Left lobe of liver (tissue), 2 donors: Measurements from ENCODE around the gene CELSR3. TPM values are rescaled to one million over a fixed set of nuclear protein-coding genes. Genes with fewer than 3 reads are reported as not detected.
A peak's percentile ranks its signal among the peaks of the same experiment; 100 is the strongest.

Source experiments
- ATAC-seq: fragments of 200-7000 bp; cut with Tn5 transposase; one replicate; pipeline ENCODE4 v1.9.1; 2020; ENCODE audit warnings: mild to moderate bottlenecking, moderate library complexity
- DNase-seq: peaks from one replicate; pipeline ENCODE4 v3.0.0-alpha.2; 2020; ENCODE audit warnings: low spot score
- total RNA-seq: library from RNA; stranded (reverse); gene quantifications from one replicate; pipeline ENCODE4 v1.2.1, GENCODE V29; 2021
- donor health status: DM: no; HTN: no; CAD: no; lungs with moderate emphysema.
- donor health status: DM: no; HTN: yes; CAD: no.

CELSR3 gene
- total RNA-seq, 1 donor from 2014 or later, result 0.45 TPM

- DNase-seq (peak; percentile 95), ATAC-seq (peak; percentile 98)
Measured at GRCh38 chr3:48609088-48610005, 53.3 kb downstream of the CELSR3 start, which contains the start of gene UQCRC1. UQCRC1 (minus strand) TSS chr3:48609646; CDS start chr3:48609620, 26 bp downstream.

DNA sequence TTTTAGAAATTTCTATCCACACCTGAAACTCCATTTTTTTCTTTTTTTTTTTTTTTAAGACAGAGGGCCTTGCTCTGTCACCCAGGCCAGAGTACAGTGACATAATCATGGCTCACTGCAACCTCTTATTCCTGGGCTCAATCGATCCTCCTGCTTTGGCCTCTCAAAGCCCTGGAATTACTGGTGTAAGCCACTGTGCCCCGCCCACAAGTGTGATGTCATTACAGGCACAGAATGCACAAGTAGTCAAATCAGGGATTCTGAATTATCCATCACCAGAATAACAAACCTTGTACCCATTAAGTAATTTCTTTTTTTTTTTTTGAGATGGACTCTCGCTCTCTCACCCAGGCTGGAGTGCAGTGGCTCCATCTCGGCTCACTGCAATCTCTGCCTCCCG lies 55.2 kb downstream of the CELSR3 start:
- ATAC-seq, result no peak
- no peak for DNase-seq

GRCh38 chr3:48601622-48601994 lies 61.1 kb downstream of the CELSR3 start:
- DNase-seq, result no peak
- no peak for ATAC-seq

GRCh38 chr3:48600711-48601621 lies 61.7 kb downstream of the CELSR3 start:
- ATAC-seq (no peak), DNase-seq (no peak)

DNA sequence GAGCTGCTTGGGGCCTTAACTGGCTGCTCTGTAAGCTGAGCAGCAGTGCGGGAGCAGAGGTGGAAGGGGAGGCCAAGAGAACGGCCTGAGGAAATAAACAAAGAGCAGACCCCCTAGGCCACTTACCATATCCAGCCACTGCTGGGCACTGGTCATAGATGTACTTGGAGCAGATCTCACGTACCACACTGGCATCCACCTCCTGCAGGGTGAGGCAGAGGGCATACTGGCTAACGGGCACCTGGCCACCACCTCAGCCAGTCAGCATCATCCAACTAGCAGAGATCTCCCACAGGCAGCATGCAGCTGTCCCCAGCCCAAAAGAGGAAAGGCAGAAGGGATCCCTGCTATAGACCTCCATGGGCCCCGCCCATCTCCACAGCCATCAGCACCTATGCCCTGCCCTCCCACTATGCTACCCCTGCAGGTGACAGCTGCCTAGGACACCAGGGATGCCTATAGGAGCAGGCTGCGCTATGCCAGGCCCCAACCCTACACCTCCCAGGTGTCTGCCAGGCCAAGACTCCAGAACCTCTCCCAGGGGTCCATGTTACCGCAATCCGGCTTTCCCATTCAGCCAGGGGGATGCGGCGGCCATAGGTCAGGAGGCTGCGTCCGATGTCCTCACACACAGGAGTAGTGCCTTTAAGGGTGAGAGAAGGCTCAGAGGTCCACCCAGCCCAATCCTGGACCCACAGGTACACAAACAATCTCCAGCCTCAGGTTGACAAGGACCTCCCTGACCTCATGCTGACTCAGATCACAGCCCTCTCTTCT lies 63.0 kb downstream of the CELSR3 start:
- DNase-seq, result no peak
- no peak for ATAC-seq

DNA sequence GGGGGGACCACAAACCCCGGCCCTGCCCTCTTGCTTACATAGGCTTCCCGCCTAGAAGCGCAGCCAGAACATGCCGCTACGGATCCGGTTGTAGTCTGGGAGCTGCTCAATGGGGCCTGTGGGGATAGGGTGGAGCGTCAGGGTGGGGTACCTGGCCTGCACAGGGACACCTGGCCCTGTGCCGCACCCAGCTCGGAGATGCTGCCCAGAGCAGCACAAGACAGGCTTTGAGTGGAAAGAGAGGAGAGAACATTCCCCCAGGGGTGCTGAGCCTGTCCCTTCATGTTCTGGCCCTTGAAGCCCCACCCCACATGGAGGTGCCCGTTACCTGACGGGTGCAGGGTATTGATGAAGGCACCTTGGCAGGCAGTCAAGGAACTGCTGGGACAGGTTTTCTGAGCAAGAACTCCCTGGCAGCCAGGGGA lies 63.6 kb downstream of the CELSR3 start:
- DNase-seq (no peak), ATAC-seq (no peak)

GRCh38 chr3:48598323-48599076 lies 64.2 kb downstream of the CELSR3 start:
- no peak for ATAC-seq
- no peak for DNase-seq

DNA sequence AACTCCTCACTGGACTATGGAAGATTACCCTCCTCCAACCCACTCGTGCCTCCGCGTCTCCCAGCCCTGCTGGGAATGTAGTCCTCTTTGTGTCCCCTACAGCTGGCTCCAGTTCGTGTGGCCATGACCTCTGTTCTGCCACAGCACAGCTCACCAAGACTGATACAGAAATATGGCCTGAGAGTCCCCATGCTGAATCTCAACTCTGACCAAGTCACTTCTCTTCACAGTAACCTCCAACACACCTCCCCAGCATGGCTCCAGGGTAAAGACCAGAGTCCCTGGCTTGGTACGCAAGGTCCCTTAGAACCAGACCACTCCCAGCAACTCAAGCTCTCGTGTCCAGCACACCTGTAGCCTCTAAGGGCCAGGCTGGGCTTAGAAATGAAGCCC lies 65.3 kb downstream of the CELSR3 start:
- peak; percentile 2 for ATAC-seq
- no peak for DNase-seq

DNA sequence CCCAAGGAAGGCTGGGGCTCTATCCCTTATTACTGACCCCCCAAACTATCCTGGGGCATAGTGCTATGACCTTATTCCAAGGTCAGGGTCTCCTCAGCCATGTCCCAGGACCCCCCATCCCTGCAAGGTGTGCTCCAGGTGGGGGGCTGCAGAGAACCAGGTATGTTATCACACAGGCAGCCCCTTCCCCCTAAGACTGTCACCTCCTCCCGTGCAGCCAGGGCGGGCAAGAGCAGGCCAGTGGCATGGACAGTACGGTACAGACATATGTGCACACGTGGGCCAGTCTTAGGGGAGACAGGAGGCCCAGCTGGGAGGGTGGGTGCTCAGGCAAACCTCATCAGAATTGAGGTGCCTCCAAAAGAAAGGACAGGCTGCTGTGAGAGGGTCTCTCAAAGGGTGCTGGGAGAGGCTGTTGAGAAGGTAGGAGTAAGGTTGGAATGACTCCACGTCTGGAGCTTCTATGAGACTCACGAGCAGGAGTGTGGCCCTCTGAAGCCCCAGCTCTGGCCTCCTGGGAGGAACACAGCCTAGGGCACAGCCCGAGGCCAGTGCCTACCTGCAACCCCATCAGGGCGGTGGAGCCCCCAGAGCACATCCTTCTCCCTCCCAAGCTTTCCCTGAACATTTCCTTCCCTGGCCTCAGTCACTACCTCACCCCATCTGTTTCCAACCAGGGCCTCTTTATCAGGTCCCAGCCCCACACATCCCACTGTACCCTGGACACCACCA lies 65.8 kb downstream of the CELSR3 start:
- ATAC-seq, result peak; percentile 11
- no peak for DNase-seq

GRCh38 chr3:48596157-48596556 lies 66.5 kb downstream of the CELSR3 start:
- DNase-seq (no peak), ATAC-seq (peak; percentile 9)

DNA sequence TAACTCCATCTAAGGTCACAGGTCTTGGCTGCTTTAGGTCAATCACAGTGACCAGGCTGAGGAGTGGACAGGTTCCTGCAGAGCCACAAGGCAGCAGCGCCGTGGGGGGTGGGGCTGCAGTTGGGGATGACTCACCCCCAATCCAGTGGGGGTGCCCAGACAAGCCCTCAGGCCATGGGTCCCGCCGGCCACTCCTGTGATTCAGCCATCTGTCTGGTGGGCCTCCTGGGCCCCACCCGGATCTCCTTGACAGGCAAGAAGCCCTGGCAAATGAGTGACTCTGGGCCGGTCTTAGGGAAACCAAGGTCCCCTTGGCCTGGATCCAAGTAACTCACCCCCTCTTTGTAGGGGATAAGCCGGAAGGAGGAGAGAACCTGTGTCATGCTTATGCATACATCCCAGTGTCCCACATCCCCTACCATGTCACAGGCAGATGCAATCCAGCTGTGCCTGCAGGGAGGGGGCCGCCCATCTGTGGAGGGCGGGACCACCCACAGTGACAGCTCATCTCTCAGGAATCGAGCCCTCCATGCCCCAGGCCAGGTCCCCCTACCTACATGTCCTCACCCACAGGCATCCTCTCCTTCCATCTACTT lies 67.1 kb downstream of the CELSR3 start:
- no peak for DNase-seq

DNA sequence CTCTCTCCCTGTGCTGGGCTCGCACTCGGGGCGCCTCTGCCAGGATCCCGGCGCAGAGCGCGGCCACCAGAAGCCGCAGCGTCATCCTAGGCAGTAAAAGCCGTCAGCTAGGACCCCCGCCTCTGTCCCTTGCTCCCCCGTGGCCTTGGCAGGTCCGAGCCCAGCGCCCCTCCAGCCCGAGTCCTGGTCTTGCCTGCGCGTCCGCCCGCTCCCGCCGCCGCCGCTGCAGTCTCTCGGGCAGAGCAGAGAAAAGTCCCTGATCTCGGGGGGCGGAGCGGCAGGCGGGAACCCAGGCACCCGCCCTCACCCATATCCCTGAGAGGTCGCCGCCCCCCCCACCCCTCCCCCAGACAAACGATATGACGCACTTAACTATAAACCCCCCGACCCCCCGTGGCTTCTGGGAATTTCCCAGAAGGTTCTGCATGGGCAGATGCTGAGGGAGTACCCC lies 67.6 kb downstream of the CELSR3 start, which contains the start of gene COL7A1:
TSS of gene COL7A1 (minus strand) at position 255 of the 451 bp plus-strand sequence. CDS start at position 85, 170 bp downstream.
- ATAC-seq (no peak), DNase-seq (no peak)

More for the DNA sequence above, 67.1 kb downstream of the CELSR3 start:
- ATAC-seq, result no peak

GRCh38 chr3:48594417-48595049 lies 68.2 kb downstream of the CELSR3 start:
- no peak for DNase-seq
- no peak for ATAC-seq

DNA sequence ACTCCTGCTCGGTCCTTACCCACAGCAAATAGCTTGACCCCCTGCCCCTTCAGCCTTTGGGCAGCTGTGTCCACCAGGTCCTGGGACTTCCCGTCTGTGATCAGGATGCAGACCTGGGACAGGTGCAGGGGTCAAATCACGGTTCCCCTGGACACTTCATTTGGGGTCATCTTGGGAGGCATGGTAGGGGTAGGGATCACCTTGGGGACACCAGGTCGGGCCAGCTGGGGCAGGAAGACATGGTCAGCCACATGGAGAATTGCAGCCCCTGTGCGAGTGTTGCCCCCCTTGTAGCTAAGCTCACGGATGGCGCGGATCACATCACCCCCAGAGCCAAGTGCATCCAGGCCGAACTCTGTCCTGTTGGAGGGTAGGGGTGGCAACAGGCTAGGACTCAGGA lies 69.3 kb downstream of the CELSR3 start:
- DNase-seq (no peak), ATAC-seq (no peak)

DNA sequence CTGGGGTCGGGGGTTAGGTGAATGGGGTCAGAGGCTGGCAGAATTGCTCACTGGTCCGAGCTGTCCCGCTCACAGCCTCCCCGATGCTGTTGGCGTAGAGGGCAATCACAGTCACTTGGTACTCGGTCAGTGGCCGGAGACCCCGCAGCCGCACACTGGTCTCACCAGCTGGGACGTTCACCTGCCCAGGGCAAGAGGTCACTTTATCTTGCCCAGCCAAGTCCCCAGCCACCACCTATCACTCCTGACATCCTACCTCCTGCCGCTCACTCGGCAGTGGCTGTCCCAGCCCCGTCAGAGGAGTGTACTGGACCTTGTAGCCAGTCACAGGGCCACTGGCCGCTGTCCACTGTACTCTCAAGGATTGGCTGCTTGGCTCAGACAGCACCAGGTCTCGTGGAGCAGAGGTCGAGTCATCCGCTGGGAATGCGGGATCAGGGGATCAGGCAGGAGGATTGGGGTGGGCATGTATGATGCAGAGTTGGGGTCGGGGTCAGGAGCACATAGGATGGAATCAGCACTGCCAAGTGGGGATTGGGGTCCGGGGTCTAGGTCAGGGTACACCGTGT lies 70.1 kb downstream of the CELSR3 start:
- ATAC-seq (no peak), DNase-seq (no peak)

DNA sequence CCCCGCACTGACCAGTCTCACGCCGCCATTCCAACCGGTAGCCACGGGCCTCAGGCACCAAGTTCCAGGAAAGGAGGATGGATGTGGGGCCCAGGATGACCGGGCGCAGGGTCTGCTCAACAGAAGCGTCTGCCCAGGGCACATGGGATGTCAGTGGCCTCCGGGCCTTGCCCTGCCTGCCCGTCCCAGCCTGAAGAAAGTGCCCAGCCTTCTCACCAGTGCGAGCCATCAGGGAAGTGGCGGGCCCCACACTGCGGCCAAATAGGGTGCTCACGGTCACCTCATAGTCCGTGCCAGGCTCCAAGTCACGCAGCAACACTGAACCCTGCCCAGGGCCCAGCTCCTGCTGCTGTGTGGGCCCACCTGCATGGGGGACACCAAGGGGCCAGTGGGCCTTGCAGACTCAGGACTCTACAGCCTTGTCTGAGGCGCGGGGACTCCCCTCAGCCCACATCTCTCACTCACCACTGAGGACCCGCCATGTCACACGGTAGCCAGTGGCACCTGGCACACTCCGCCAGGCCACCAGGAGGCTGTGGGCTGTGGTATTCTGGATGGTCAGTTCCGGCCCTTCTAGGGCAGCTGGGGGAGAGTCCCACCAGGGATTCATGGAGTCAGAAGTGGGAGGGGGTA lies 70.7 kb downstream of the CELSR3 start:
- no peak for ATAC-seq
- DNase-seq, result no peak

- DNase-seq, result no peak
- no peak for ATAC-seq
Measured at GRCh38 chr3:48591436-48591835, 71.2 kb downstream of the CELSR3 start.
